ENCODE measurements around the gene CEP162.
"Not testable (repeated sequence)": the region's sequence is repeated elsewhere in the genome, so short reads cannot be mapped to it uniquely, and the experiment has no call there.

The CEP162 gene

GRCh38 chr6:84141521-84141920 is 85.9 kb downstream of the CEP162 start:
- DNase-seq (ENCODE audit: low read depth in 2 of 2): no peak

- DNase-seq (ENCODE audit: low read depth in 2 of 2): no peak
Measured at GRCh38 chr6:84139311-84139710, 88.1 kb downstream of the CEP162 start.

- DNase-seq (ENCODE audit: low read depth in 2 of 2): no peak
Measured at GRCh38 chr6:84137989-84138575, 89.4 kb downstream of the CEP162 start.

GRCh38 chr6:84137051-84137375 is 90.4 kb downstream of the CEP162 start:
- no peak for DNase-seq (ENCODE audit: low read depth in 2 of 2)

- DNase-seq (ENCODE audit: low read depth in 2 of 2): no peak
Measured at GRCh38 chr6:84136364-84137050, 90.9 kb downstream of the CEP162 start.

- no peak for DNase-seq (ENCODE audit: low read depth in 2 of 2)
Measured at GRCh38 chr6:84135291-84135690, 92.2 kb downstream of the CEP162 start.

GRCh38 chr6:84133385-84133784 is 94.1 kb downstream of the CEP162 start:
- not testable (repeated sequence) for DNase-seq (ENCODE audit: low read depth in 2 of 2)

- not testable (repeated sequence) for DNase-seq (ENCODE audit: low read depth in 2 of 2)
Measured at GRCh38 chr6:84129588-84129987, 97.9 kb downstream of the CEP162 start.

- no peak for DNase-seq (ENCODE audit: low read depth in 2 of 2)
Measured at GRCh38 chr6:84123186-84123585, 104.3 kb downstream of the CEP162 start.

- no peak for DNase-seq (ENCODE audit: low read depth in 2 of 2)
Measured at GRCh38 chr6:84119277-84119676, 108.2 kb downstream of the CEP162 start.

- no peak for DNase-seq (ENCODE audit: low read depth in 2 of 2)
Measured at GRCh38 chr6:84118191-84118590, 109.3 kb downstream of the CEP162 start.

GRCh38 chr6:84114933-84115594 is 112.4 kb downstream of the CEP162 start:
- DNase-seq (ENCODE audit: low read depth in 2 of 2): not testable (repeated sequence)

- not testable (repeated sequence) for DNase-seq (ENCODE audit: low read depth in 2 of 2)
Measured at GRCh38 chr6:84111351-84111750, 116.1 kb downstream of the CEP162 start.

- no peak for DNase-seq (ENCODE audit: low read depth in 2 of 2)
Measured at GRCh38 chr6:84107495-84107894, 119.9 kb downstream of the CEP162 start.

- not testable (repeated sequence) for DNase-seq (ENCODE audit: low read depth in 2 of 2)
Measured at GRCh38 chr6:84105215-84105924, 122.1 kb downstream of the CEP162 start.

GRCh38 chr6:84103029-84103428 is 124.4 kb downstream of the CEP162 start:
- no peak for DNase-seq (ENCODE audit: low read depth in 2 of 2)

- no peak for DNase-seq (ENCODE audit: low read depth in 2 of 2)
Measured at GRCh38 chr6:84095156-84095555, 132.3 kb downstream of the CEP162 start.

- DNase-seq (ENCODE audit: low read depth in 2 of 2): no peak
Measured at GRCh38 chr6:84093441-84094435, 133.7 kb downstream of the CEP162 start.

- DNase-seq (ENCODE audit: low read depth in 2 of 2): no peak
Measured at GRCh38 chr6:84089552-84089951, 137.9 kb downstream of the CEP162 start.

GRCh38 chr6:84089081-84089480 is 138.4 kb downstream of the CEP162 start:
- no peak for DNase-seq (ENCODE audit: low read depth in 2 of 2)

Data from stimulated activated CD8-positive, alpha-beta memory T cell treated with anti-CD3 and anti-CD28 coated beads, Interleukin-15, amount 100 ng/mL, for 4 hours (primary cell).